GM21447 (cell line): ENCODE measurements around the gene C2CD3.

Source experiments
- ATAC-seq: cut with Tn5 transposase; IDR thresholded peaks from one replicate; pipeline ENCODE4 v1.9.1; 2021; ENCODE audit not compliant: unreplicated experiment

C2CD3 gene, protein sequence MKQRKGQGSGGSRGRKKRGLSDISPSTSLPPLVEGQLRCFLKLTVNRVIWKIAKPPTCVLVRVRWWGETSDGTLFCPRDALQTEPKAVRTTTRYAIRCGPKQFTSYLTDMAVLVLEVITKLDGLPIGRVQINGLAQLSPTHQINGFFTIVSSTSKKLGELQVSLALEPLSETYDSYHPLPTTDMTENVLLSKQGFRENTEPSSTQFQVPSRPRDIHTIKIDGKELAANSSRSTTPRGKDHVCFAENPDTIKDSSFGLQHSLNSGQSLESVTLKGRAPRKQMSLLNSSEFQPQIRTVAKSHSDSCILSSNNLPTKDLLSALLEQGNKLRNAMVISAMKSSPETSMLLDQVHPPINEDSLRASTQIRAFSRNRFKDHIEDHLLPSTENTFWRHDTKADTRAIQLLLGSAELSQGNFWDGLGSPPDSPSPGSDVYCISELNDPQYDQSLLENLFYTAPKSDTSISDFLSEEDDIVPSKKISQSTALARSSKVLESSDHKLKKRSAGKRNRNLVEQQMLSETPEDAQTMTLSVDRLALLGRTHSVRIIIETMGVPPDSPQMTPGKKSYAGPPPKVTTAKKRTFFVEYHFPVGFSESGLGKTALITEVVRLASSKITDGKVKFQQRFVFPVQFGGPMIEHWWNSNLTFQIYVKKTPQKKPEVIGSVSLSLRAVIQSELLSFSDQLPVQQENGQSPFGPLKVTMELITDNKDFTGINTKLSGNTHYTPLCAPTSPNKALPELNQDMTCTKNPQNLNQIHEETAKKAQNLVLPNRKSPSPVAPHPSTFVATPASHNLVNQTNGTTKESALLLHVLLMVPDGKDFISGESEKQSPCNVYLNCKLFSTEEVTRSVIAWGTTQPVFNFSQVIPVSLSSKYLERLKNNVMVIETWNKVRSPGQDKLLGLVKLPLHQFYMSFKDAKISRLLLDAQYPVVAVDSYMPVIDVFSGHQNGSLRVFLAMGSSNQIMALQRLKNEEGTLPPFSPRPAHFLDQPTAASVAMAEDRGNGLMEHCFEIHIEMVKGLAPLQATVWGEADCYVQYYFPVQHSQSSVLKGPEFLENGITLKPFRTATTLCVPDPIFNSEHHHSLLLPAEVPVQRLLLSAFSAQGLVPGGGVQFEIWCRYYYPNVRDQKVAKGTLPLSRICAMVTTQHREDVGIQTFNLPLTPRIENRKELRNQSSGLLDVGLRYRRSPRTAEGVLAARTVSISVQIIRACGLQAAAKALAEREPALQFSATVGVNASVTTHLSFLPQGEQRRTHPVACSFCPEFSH (N-terminal part only)

DNA sequence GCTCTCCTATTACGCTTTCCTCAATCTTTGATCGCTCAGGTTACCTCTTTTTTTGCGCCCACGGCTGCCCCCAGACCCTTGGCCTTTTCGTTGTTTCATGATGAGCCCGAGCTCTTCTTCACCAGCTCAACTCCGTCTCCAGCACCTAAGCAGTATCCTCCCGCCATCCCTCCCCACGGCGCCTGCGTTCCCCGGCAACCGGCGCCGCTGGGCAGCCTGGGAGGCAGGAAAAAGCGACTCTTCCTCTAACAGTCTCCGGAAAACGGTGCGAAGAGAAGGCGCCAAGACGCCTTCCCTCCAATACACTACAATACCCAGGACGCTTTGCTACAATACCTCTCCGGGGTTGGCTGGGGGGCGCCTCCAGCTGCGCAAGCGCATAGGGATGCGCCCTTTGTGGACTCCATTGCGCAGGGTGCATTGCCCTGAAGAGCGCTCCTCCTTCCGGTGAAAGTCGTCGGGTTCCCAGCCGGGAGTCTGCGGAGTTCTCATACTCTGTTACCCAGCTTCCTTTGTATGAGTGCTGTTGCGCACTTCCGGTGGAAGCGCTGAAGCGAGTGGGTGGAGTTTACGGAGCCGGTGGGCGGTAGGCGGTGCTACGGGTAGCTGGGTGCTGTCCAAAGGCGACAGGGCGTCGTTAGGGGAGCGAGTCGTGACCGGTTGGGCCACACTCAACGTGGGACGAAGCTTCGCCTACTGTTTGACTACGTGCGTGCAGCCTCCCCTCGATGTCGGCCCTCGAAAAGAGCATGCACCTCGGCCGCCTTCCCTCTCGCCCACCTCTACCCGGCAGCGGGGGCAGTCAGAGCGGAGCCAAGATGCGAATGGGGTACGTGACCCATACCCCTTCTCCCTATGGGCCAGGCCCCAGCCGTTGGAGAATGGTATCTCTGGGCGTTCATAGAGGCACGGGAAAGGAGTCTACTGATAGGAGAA lies at the start of gene C2CD3, which contains the start of gene PPME1:
Gene C2CD3, minus strand, starts transcription at position 309 of the 936 bp plus-strand sequence. Its CDS starts 210 bp downstream, at position 99.
Gene PPME1, plus strand, starts transcription at position 596 of the 936 bp plus-strand sequence. Its CDS starts 133 bp downstream, at position 729.
- peak; percentile 95 for ATAC-seq

- ATAC-seq, result no peak
These were observed 49.6 kb upstream of the C2CD3 start for GRCh38 chr11:74220376-74220775.

GRCh38 chr11:74212533-74212932 lies 41.7 kb upstream of the C2CD3 start:
- ATAC-seq, result no peak

DNA sequence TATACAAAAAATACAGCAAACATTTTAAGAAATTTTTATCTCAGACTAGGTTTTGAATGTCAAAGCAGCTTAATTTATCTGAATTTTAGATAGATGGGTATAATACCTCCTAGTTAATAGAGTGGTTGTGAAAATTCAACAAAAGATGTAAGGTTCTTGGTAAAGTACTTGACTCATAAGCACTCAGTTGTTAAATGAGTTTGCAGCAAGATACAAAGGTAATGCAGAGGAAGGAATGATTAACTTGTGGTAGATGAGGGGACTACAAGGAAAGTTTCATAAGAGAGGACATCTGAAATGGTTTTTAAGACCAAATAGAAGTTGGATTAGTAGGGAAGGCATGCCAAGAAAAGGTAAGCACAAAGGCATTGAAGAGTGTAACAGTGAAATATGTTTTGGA lies 37.7 kb upstream of the C2CD3 start:
- no peak for ATAC-seq

DNA sequence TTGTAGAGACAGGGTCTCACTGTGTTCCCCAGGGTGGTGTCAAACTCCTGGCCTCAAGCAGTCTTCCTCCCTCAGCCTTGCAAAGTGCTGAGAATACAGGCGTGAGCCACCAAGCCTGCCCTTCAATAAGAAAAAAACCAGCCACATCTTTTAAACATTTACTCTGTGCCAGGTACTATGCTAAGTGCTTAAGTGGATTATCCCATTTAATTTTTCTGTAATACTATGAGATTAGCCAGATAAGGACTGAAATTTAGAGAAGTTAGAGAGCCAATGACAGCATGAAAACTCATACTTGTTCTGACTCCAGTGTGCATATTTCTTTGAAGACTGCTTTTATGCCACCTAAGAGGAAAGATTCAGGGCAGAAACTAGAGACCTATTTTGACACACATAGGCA lies 35.9 kb upstream of the C2CD3 start:
- no peak for ATAC-seq

- no peak for ATAC-seq
These were observed 34.4 kb upstream of the C2CD3 start for GRCh38 chr11:74205181-74205580.

GRCh38 chr11:74204701-74205100 lies 33.9 kb upstream of the C2CD3 start:
- no peak for ATAC-seq

DNA sequence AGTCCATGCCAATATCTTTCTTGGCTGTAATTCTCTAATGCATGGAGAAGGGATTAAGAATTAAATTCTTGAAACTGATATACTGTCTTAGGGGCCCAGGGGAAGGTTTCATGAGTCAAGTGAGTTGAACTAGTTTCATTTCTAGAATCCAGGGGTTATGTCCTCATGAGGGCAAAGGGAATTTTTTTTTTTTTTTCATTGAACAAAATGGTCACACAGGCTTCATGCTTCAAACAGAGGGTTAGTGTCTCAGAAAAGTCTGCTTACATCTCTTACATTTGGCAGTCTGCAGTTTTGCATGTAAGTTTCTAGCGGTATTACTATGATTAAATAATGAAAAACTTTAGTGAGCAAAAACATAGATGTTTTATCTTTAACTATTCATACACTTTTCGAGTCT lies 33.2 kb upstream of the C2CD3 start:
- no peak for ATAC-seq

DNA sequence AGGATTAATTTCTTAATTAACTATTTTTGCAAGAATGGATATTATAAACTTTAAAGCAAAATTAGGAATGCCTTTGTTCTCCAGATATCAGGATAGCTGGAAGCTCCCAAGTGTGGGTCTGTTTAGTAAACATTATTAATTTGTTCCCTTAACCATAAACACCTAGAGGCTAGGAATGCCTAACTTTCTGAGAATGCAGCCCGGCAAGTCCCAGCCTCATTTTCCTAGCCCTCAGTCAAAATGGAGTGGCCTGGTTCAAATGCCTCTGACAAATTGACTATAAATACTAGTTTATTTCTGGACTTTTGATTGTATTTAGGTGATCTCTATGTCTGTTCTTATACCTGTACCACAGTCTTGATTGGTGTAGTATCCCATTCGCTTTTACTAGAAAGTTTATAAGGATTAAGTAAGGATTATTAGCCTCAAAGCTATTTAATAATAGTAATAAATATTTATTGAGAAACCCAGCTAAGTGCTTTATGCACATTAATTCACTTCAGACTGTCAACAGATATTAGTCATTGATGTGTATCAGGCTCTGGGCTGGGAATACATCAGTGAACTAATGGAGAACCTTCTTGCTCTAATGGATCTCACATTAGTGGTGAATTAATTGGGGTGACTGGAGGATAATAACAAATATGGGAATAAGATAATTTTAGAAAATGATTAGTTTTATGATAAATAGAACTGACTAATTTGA lies 26.1 kb upstream of the C2CD3 start:
- ATAC-seq, result no peak

DNA sequence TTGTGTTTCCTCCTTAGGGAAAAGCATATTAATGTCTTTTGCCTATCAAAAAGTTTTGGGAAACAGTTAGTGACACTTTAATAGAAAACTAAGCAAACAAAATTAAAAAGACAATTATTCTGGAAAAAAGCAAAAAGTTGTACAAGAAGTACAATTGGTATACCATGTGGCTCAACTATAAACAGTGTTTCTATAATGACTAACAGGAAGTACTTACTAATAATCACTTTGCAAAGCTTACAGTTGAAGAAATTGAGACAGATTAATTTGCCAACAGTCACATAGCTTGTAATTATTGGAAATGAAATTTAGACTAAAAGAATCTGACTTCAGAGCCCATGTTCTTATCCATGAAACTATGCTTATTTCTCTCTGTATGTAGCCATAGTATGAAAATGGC lies 25.0 kb upstream of the C2CD3 start:
- no peak for ATAC-seq

DNA sequence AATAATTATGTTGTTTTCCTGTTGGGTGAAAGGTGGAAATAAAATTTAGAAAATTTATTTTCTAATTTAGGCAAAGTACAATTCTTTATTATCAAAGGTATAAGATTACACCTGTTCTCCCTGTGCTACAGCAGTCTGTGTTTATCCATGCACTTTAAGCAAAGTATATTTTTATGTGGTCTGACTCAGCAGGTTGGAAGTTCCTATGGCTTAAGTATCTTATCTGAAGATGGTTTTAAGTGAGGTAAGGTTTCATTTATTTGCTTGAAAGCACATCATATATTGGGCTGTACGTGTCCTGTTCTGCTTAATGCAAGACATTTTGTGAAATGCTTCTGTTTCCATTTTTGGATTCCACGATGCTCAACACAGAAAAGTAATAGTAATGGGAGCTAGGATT lies 14.9 kb upstream of the C2CD3 start:
- no peak for ATAC-seq

DNA sequence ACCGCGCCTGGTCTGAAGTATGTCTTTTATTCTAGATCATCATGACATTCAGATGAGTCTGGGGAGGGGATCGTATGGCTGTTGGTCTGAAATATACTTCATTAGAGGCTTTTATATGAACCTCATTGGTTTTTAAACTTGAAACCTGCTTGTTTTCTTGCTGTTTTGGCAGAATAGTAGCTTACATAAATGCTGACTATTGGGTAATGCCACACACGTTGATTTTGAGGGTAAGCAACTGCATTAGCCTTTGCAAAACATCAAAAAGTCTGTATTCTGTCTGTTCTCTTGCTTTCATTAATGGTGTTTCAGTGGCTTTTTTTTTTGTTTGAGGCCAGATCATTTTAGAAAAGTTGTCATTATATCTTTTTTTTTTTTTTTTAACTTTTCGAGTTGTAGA lies 14.5 kb upstream of the C2CD3 start:
- ATAC-seq, result no peak

DNA sequence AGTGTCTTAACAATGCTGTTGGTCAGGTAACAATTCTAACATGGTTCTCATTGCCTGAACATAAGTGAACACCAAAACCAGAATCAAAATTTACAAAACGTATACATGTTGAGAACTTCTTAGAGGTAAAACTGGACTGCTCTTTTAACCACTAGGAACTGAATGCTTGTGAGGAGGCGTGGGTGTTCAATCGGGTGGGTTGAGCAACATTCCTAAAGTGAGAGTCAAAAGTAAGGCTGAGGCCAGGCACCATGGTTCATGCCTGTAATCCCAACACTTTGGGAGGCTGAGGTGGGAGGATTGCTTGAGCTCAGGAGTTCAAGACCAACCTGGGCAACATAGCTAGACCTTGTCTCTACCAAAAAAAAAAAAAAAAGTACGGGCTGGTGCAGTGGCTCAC lies 11.8 kb upstream of the C2CD3 start:
- ATAC-seq, result no peak

GRCh38 chr11:74179234-74180052 lies 8.6 kb upstream of the C2CD3 start:
- no peak for ATAC-seq

DNA sequence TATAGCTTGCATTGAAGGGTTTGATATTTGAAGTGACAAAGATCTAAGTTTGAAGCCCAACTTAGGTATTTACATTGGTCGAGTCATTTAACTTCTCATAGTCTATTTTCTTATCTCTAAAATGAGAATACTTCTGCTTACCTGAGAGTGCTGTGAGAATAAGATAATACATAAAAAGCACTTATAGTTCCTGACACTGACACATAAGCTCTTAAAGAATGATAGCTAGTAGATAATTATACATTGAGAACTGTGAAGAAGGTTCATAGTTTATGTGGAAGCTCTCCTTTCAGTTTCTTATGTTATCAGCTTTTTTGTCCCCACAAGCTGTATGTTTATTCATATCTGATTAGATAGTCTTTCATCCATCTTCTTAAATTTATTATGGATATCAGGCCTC lies 5.1 kb upstream of the C2CD3 start:
- ATAC-seq, result no peak

DNA sequence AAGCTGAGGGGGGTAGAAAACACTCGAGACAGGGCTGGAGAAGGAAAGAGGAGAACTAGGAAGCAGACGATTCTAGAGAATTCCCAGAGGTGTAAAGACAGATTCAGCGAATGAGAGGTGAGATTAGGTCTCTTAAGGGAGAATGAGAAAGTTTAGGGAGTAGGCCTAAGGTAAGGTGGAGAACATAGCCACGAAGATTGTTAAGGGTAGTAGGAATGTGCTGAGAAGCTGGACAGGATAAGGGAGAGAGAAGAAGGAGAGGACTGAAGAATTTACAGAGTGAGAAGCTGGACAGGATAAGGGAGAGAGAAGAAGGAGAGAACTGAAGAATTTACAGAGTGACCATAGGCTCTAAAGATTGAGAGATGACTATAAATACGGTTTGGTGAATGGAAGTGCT lies 1.2 kb upstream of the C2CD3 start:
- no peak for ATAC-seq

- ATAC-seq, result no peak
These were observed 797 bp upstream of the C2CD3 start for GRCh38 chr11:74171630-74171968.

- no peak for ATAC-seq
These were observed 904 bp downstream of the C2CD3 start for GRCh38 chr11:74169738-74170458.
